ENCODE measurements around the gene PPT2. TPM values are rescaled to one million over a fixed set of nuclear protein-coding genes. Genes with fewer than 3 reads are reported as not detected.
A peak's percentile ranks its signal among the peaks of the same experiment; 100 is the strongest.

The PPT2 gene
- total RNA-seq, 4 donors from 2014 or later = 19.0 to 35.1 (median 28.9) TPM

DNA sequence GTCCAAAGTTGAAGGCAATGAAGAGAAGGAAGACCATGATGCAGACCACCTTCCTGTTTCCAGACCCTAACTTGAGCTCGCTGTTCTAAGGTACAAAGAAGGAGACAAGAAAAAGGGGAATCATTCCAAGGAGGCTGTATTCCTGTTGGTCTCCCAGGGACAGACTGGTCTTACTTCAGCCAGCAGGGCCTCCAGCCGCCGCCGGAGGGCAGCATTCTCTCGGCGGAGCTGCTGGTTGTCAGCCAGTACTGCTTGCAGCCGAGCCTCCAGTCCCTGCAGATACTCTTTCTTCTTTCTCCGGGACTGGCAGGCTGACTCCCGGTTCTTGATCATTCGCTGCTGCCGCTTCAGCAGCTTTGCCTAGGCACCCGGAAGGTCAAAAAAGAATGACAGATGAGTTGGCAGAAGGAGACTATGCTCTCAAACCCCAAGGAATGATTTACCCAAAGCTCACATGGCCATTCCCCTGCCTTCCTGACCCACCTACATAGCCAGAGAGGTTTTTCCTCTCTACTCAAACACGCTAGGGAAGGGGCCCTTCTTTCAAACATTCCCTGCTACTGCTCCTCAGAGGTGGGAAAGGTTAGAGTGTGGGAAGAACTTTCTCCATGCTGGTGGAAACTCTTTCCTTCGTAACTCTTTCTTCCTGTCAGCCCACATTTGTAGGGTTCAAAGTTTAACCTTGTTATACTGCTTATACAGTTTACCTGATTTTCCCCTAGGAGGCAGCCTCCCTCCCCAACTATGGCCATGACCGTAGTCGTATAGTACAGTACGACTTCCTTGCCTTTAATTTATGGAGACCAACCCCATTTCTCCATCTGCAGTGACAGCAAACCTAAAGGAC, 34.9 kb upstream of the PPT2 start:
- Histone ChIP-seq H3K9me3 (no peaks in the 10 kb centered on the region), H3K27ac (peak overlapping the region; percentile 61 to 65), H3K36me3 (no peaks in the 10 kb centered on the region), H3K27me3 (no peaks in the 10 kb centered on the region), H3K4me1 (peaks cover 5 to 21% of the 10 kb centered on the region in 2 donors), H3K4me3 (no peak overlapping the region)
- intact Hi-C loops (cut with DNase I; ENCODE audit: low total_unique reads) = no loop called here
- peak; percentile 87 to 88 for DNase-seq
- TF ChIP-seq, protein P1, sequence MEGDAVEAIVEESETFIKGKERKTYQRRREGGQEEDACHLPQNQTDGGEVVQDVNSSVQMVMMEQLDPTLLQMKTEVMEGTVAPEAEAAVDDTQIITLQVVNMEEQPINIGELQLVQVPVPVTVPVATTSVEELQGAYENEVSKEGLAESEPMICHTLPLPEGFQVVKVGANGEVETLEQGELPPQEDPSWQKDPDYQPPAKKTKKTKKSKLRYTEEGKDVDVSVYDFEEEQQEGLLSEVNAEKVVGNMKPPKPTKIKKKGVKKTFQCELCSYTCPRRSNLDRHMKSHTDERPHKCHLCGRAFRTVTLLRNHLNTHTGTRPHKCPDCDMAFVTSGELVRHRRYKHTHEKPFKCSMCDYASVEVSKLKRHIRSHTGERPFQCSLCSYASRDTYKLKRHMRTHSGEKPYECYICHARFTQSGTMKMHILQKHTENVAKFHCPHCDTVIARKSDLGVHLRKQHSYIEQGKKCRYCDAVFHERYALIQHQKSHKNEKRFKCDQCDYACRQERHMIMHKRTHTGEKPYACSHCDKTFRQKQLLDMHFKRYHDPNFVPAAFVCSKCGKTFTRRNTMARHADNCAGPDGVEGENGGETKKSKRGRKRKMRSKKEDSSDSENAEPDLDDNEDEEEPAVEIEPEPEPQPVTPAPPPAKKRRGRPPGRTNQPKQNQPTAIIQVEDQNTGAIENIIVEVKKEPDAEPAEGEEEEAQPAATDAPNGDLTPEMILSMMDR (IDR thresholded peaks at IDR 0.05) = peak; percentile 81 to 93 (median 90)
- TF ChIP-seq POLR2A (IDR thresholded peaks at IDR 0.05) = no peak

DNA sequence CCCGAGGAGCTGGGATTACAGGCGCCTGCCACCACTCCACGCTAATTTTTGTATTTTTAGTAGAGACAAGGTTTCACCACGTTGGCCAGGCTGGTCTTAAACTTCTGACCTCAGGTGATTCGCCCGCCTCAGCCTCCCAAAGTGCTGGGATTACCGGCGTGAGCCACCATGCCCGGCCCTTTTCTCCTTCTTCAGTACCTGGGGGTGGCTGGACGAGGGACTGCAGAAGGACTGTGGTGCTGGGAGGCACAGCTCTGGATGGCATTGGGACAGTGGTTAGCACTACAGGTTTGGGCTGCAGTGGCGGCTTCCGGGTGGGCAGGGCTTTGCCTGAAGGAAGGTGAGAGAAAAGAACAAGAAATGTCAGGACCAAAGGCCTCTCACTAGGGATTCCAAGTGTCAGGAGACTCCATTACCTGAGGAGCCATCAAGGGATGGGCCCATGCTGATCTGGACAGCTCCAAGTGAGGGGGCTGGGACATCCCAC, 33.3 kb upstream of the PPT2 start:
- H3K9me3 ChIP-seq = no peaks in the 10 kb centered on the region
- peaks cover 0 to 6% of the 10 kb centered on the region in 2 donors for H3K4me1 ChIP-seq
- no peak overlapping the region for H3K27ac ChIP-seq
- intact Hi-C loops (cut with DNase I; ENCODE audit: low total_unique reads) = loop anchor here (10.0 kb wide), 1 partner anchor 54 kb away; the partner anchor contains the start of genes AGPAT1 and RNF5
- no peak overlapping the region for H3K4me3 ChIP-seq
- no peak for TF ChIP-seq POLR2A (IDR thresholded peaks at IDR 0.05)
- TF ChIP-seq, protein P1 (IDR thresholded peaks at IDR 0.05) = no peak
- H3K36me3 ChIP-seq = no peaks in the 10 kb centered on the region
- no peak for DNase-seq
- H3K27me3 ChIP-seq = no peaks in the 10 kb centered on the region

DNA sequence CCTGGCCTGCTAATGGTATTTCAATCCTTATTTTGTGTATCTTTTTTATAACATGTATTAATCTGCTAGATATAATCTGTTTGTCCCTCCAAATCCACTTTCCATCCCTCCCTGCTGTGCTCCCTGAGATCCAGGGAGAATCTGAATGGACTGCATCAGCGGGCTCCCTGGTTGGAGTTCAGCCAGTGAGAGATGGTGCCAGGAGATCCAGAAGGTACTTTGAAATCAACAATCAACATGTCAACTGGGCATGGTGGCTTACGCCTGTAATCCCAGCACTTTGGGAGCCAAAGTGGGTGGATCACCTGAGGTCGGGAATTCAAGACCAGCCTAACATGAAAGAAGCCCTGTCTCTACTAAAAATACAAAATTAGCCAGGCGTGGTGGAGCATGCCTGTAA, 30.3 kb upstream of the PPT2 start:
- Histone ChIP-seq H3K36me3 (no peaks in the 10 kb centered on the region), H3K9me3 (no peaks in the 10 kb centered on the region), H3K27ac (no peak overlapping the region), H3K27me3 (no peaks in the 10 kb centered on the region), H3K4me3 (no peak overlapping the region), H3K4me1 (peaks cover 0 to 17% of the 10 kb centered on the region in 2 donors)
- intact Hi-C loops (cut with DNase I; ENCODE audit: low total_unique reads) = loop anchor here (10.0 kb wide), 1 partner anchor 51 kb away; the partner anchor contains the start of genes AGPAT1 and RNF5
- no peak for TF ChIP-seq POLR2A (IDR thresholded peaks at IDR 0.05)
- TF ChIP-seq, protein P1 (IDR thresholded peaks at IDR 0.05) = no peak
- DNase-seq = no peak

DNA sequence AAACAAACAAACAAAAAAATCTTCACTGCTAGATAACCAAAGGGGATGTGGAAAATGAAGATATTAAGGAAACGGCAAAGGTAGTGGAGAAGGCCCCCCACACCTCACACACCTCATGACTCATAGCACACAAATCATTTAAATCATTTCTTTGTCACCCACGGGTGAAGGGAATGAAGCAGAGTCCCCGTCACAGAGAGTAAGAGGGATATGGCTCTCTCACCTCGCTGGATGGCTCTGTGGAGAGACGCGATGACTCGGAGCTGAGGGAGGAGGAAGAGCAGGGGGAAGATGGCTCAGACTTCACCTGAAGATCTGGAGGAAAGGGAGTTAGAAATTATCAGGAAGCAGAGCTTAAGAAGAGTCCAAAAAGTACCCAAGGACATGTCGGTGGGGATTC, 27.1 kb upstream of the PPT2 start:
- intact Hi-C loops (cut with DNase I; ENCODE audit: low total_unique reads) = loop anchor here (10.0 kb wide), 1 partner anchor 48 kb away; the partner anchor contains the start of genes AGPAT1 and RNF5
- Histone ChIP-seq H3K27ac (peak overlapping the region; percentile 84 to 89), H3K27me3 (no peaks in the 10 kb centered on the region), H3K9me3 (no peaks in the 10 kb centered on the region), H3K4me1 (peaks cover 0 to 19% of the 10 kb centered on the region in 2 donors), H3K36me3 (no peaks in the 10 kb centered on the region), H3K4me3 (peak overlapping the region in 1 of 2 donors; percentile 97)
- no peak for DNase-seq
- TF ChIP-seq, protein P1 (IDR thresholded peaks at IDR 0.05) = no peak
- TF ChIP-seq POLR2A (IDR thresholded peaks at IDR 0.05) = no peak

DNA sequence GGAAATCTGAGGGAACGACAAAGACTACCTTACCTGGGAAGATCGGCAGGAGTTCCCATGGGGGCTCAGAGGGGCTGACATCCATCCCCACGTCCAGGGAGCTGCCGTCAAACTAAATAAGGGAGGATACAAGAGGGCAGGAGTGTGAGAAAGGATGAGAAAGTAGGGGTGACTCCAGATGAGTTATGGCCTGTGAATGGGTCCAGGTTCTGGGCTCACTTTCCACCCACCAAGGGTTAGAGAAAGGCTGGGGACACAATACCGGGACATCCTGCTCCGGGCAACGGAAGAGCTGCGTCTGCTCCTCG, 26.6 kb upstream of the PPT2 start:
- H3K4me1 ChIP-seq = peaks cover 0 to 19% of the 10 kb centered on the region in 2 donors
- H3K27me3 ChIP-seq = no peaks in the 10 kb centered on the region
- H3K4me3 ChIP-seq = peak overlapping the region; percentile 93 to 97
- TF ChIP-seq, protein P1 (IDR thresholded peaks at IDR 0.05) = no peak
- no peak for TF ChIP-seq POLR2A (IDR thresholded peaks at IDR 0.05)
- no peak for DNase-seq
- no peaks in the 10 kb centered on the region for H3K9me3 ChIP-seq
- H3K36me3 ChIP-seq = no peaks in the 10 kb centered on the region
- peak overlapping the region; percentile 84 to 89 for H3K27ac ChIP-seq
- intact Hi-C loops (cut with DNase I; ENCODE audit: low total_unique reads) = loop anchor here (10.0 kb wide), 1 partner anchor 47 kb away; the partner anchor contains the start of genes AGPAT1 and RNF5

Data from uterus (tissue), 4 donors.